Measurements from ENCODE around the gene SLC6A19.

Gene SLC6A19

DNA sequence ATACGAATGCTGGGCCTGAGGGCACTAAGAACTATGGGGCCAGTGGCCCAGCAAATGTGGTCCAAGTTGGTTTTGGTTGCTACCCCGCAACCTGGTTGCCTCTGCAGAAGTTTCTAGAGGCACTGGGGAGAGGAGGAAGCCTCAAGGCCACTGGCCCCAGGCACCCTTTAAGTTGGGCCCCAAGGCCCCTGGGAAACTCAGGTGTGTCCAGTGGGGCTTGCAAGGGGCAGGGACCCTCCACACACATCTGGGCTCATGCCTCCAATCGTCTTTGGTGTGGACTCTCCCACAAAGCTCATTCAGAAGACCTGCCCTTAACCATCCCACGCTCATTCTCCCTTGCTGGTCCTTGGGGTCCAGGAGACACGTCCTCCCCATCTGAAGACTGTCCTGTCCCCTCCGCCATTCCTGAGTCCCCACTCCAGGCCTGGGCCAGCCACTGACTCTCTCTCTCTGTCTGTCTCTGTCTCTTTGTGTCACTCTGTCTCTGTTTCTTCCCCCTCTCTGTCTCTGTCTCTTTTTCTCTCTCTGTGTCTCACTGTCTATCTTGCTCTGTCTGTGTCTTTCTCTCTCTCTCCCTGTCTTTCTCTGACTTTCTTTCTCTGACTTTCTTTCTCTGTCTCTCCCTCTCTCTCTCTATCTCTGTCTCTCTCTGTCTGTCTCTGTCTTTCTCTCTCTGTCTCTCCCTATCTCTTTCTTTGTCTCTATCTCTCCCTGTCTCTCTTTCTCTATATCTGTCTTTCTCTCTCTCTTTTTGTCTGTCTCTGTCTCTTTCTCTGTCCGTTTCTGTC, 3.3 kb upstream of the SLC6A19 start:
- no peak for DNase-seq

- no peak for DNase-seq
Observed at GRCh38 chr5:1199340-1199648, 2.1 kb upstream of the SLC6A19 start.

GRCh38 chr5:1199649-1200494, 1.5 kb upstream of the SLC6A19 start:
- no peak for DNase-seq

- DNase-seq, result no peak
Observed at GRCh38 chr5:1200495-1201326, 684 bp upstream of the SLC6A19 start.

DNA sequence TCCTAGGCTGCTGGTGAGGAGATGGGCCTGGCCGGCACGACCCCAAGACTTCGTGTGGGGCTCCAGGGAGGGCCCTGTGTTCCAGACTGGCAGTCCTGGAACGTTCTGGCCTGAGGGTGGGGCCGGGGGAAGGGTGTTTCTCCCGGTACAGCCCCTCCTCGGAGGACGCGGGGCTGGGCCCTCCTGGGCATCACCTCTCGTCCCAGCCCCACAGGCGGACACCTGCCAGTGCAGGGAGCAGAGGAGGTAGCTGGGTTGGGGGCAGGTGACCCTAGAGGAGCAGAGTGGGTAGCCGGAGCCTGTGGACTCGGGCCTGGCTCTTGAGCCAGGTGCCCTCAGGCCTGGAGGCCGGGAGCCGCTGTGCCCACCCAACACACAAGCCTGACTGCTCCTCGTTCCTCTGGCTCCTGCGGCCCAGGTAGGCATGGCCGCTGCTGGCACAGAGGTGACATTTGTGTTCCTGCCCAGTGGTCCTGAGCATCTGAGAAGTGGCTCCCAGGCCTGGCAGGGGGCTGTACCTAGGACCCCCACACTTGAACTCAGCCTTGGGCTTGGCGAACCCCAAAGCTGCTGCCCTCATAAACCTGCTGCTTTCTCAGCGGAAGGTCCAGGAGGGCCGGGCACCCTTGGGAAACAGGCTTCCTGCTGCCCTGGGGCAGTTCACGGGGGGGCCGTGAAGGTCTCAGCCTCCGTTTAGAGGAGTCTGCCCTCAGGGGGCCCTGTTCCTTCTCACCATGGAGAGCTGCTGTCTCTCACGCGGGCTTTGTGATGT, 817 bp downstream of the SLC6A19 start:
- DNase-seq, result no peak

DNA sequence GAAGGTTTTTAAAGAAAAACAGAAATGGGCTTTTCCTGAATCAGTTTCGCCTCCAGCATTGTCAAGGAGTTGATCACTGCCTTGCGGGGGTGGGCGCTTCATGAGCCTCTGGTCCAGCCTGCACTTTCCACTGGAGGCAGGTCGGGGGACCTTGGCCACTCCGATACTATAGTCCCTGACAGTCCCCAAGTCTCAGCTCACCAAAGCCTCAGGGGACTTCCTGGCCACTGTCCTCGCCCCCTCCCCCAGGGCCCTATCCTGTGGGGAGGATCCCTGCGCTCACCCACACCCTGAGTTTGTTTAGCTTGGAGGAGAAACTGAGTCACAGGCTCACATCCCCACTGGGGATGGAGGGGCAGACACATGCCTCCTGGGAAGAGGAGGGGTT, 1.4 kb downstream of the SLC6A19 start:
- no peak for DNase-seq

DNA sequence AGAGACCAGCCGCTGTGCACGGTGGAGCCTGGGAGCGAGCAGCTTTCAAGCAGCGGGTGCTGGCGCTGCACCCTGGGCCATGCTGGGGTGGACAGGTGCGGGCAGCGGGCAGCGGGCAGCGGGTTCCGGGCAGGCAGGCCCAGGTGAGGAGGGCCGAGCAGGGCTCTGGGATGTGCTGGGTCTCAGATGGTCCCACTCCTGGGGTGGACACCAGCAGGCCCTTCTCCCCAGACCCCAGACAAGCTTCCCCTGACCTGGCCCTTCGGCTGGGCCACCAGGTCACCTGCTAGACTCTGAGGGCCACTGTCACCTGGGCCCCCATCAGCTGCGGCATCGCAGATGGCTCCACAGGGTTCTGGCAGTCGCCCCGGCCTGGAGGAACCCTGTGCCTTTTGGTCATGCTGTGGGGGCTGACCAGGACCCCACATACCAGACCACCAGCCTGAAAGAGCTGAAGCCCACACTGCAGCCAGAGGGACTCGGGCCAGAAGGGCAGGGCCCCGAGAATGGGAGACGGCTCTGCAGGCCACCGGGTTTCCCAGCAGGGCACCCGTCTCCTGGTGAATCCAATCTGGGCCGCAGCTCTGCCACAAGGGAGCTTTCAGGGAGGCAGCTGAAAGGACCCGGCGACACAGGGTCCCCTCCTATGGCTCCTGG, 2.0 kb downstream of the SLC6A19 start:
- no peak for DNase-seq

- DNase-seq, result no peak
Observed at GRCh38 chr5:1203968-1204692, 2.7 kb downstream of the SLC6A19 start.

GRCh38 chr5:1204693-1205242, 3.4 kb downstream of the SLC6A19 start:
- no peak for DNase-seq

GRCh38 chr5:1205255-1206180, 4.1 kb downstream of the SLC6A19 start:
- DNase-seq, result no peak

DNA sequence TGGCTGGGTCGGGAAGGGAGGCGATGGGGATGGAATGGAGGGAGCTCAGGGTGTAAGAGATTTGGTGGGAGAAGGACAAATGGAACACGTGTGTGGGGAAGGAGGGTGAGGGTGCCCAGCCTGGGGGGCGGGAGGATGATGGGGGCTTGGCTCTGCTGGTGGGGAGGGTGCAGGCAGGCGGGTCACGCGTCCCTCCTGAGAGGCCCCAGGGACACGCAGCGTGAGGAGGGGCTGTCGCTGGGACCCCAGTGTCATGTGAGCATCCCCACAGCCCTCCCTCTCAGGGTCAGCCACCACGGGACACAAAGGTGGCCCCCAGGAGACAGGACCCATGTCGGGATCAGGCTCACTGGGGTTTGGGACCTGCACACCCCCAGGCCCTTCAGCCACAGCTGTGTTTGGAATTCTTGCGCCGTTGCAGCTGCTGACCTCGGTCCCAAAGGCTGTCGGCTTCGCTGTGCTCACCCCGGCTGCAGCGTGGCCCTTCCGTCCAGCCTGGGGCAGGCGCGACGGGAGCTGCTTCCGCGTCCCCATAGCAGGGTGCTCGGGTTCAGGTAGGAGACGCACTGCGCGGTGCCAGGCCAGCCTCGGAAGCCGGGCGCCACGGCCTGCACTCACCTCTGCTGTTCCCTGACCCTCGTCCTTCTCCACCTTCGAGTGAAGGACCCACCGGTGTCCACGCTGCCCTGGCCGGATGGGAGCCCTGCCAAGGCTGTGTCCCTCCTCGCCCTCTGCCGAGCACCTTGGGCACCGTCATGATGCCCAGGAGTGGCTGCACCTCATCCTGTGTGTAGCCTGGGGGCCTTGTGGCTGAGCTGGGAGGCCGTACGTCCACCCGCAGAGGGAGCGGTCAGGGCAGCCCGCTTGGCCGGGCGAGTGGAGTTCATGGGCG, 5.4 kb downstream of the SLC6A19 start:
- DNase-seq, result no peak

DNA sequence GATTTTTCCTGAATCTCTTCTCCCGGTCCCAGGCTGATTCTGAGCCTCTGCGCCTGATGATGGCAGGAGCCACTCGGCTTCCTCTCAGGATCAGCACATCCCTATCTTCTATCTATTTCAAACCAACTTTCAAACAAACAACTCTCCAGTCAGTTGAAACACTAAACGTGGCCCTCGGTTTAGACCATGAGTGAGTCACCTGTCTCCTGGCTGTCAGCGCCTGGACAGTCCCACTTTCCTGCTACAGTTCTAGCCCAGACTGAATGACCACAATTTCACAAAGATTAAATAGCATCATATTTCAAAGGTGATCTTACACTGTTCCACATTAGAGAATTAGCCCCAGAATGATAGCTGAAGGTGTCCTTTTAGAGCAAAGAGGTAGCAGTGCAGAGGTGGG, 6.2 kb downstream of the SLC6A19 start:
- DNase-seq, result no peak

GRCh38 chr5:1208221-1208742, 6.9 kb downstream of the SLC6A19 start:
- DNase-seq, result no peak

DNA sequence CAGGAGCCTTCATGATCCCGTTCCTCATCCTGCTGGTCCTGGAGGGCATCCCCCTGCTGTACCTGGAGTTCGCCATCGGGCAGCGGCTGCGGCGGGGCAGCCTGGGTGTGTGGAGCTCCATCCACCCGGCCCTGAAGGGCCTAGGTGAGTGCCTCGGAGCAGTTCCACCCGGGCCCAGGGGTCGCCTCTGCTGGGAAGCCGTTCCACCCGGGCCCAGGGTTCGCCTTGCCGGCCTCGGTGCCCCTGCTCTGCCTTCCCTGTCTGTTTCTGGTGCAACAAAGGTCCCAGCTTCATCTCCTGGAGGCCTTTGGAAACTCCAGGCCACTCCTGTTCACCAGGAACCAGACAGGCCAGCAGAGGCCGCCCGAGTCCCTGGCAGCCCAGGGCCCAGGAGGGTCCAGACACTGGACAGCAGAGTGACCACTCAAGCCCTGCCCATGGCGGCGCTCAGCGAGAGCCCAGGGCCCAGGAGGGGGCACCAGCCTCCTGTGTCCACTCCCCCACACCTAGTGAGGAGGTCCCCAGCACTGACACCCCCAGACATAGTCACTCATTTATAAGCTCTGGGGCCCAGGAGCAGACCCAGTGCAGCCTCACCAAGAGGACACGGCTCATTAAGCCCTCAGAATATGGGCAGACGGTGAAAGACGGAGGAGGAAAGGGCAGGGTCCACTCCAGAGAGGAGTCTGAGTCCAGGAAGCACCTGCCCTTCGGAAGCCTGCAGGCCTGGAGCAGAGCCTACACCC, 7.5 kb downstream of the SLC6A19 start:
- DNase-seq, result no peak

DNA sequence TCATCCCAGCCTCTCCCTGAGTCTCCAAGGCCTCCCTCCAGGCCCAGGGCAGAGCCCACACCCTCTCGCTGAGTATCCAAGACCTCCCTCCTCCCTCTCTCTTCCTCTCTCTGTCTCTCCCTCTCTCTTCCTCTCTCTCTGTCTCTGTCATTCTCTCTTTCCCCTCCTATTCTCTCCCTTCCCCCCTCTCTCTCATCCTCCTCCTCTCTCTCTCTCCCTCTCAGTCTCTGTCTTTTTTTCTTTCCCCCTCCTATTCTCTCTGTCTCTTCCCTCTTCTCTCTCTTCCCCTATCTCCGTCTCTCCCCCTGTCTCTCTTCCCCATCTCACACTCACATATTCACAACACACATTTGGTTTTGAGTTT, 8.1 kb downstream of the SLC6A19 start:
- no peak for DNase-seq

DNA sequence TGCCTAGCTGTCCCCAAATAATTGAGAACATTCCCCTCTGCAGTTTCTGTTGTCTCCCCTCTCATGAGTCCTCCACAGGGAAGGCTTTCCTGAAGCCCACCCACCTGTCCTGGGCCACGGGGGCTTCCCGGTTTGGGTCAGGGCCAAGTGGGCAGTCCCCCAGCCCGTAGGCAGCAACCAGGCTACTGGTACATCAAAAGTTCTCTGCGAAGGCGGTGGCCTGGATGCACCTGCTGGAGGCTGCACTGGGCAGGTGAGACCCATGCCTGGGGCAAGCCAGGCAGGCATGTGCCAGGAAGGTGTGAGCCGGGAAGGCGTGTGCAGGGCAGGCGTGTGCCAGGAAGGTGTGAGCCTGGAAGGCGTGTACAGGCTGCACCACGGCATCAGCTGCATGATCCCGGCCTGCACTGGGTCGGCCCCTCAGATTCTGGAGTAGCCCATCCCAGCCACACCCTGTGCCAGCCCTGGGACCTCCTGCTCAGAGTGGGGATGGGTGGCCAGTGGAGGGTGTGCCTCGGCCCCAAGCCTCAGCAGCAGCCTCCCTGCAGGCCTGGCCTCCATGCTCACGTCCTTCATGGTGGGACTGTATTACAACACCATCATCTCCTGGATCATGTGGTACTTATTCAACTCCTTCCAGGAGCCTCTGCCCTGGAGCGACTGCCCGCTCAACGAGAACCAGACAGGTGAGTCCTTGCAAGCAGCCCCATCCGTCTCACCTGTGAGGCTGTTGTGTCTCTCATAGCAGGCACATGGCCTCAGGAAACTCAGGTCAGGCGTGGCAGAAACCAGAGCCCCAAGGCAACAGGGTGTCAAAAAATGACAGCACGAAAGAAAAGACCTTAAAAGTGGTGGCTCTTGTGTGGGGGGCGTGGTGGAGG, 8.7 kb downstream of the SLC6A19 start:
- DNase-seq, result no peak

GRCh38 chr5:1210832-1211251, 9.4 kb downstream of the SLC6A19 start:
- DNase-seq, result no peak

All from NCI-H2029 treated with DMSO at 0.1 percent for 48 hours (cell line).